Mammary epithelial cell (primary cell): Measurements from ENCODE around the gene ATG14.

Source experiments
- EZH2 ChIP-seq: IDR thresholded peaks from 2 replicates; pipeline ENCODE4 v1.6.1; 2012; ENCODE audit warnings: low read length, inconsistent platforms, borderline replicate concordance
- TF ChIP-seq, protein P1 (sequence below), 2 donors: IDR thresholded peaks in 1 of 2; conservative IDR thresholded peaks in 1 of 2; 2 replicates each; pipeline ENCODE4 v1.5.1; 2011 to 2012; ENCODE audit warnings: inconsistent platforms in 2 of 2, low read length in 2 of 2, mild to moderate bottlenecking in 2 of 2, control low read depth in 1 of 2, low read depth in 1 of 2; ENCODE audit not compliant: insufficient read depth in 1 of 2; ENCODE audit errors: extremely low read depth in 1 of 2

DNA sequence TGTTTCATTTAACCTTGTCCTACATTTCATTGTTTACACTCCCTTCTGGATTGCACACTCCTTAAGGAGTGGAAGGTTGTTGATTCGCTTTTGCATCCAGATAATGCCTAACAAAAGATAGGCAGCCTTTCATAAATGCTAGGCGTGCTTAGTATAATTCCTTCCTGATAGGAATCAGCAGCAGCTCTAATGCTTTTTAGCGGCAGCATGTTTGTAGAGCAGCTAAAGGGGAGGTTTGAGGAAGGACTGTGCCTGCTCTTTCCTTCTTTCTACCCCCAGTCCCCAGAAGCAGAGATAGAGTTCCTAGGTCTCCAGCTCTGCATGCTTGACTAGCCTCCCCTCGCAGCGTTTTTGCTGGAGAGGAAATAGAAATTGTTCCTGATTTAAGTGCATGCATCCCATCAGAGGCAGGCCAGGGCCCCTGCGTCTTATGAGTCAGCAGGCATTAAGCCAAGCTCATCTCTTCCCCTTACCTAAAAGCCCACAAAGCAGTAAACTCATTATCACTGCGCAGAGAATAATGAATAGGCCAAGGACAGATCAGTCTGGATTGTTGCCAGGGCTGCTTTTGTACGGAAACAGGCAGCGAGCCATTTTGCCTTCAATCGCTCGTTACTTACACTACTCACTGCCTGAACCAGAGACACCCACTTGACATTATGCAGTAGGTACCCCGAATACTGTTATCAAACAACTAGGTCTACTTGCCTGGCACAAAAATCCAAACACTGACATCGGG, 42.8 kb upstream of the ATG14 start:
- TF ChIP-seq EZH2, result no peak
- TF ChIP-seq, protein P1, sequence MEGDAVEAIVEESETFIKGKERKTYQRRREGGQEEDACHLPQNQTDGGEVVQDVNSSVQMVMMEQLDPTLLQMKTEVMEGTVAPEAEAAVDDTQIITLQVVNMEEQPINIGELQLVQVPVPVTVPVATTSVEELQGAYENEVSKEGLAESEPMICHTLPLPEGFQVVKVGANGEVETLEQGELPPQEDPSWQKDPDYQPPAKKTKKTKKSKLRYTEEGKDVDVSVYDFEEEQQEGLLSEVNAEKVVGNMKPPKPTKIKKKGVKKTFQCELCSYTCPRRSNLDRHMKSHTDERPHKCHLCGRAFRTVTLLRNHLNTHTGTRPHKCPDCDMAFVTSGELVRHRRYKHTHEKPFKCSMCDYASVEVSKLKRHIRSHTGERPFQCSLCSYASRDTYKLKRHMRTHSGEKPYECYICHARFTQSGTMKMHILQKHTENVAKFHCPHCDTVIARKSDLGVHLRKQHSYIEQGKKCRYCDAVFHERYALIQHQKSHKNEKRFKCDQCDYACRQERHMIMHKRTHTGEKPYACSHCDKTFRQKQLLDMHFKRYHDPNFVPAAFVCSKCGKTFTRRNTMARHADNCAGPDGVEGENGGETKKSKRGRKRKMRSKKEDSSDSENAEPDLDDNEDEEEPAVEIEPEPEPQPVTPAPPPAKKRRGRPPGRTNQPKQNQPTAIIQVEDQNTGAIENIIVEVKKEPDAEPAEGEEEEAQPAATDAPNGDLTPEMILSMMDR (conservative IDR thresholded peaks at IDR 0.05 in 1 of 2, IDR thresholded peaks at IDR 0.05 in 1 of 2; ENCODE audit: extremely low read depth in 1 of 2, insufficient read depth in 1 of 2, low read depth in 1 of 2, low read length in 2 of 2), result no peak
